ENCODE results near the gene RYR3.

RYR3 gene

DNA sequence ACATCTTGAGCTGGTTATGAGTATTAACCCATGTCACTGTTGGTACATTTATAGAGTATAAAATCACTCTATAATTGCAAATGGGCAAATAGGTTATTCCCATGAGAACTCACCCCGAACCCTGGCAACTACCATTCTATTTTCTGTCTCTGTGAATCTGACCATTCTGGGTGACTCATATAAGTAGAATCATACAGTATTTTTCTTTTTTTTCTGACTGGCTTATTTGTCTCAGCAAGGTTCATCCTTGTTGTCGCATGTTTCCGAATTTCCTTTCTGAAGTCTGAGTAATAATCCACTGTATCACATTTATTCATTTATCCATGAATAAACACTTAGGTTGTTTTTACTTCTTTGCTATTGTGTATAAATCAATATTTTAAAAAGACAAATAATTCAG, 597.6 kb downstream of the RYR3 start:
- no peaks in the 10 kb centered on the region for H3K27me3 ChIP-seq (ENCODE audit: control insufficient read depth in 5 of 5, insufficient read depth in 4 of 5, low read length in 5 of 5)
- H3K9ac ChIP-seq (ENCODE audit: low read length in 5 of 5) = no peak overlapping the region
- no peaks in the 10 kb centered on the region for H3K36me3 ChIP-seq (ENCODE audit: control insufficient read depth in 5 of 5, insufficient read depth in 5 of 5, low read length in 5 of 5)

DNA sequence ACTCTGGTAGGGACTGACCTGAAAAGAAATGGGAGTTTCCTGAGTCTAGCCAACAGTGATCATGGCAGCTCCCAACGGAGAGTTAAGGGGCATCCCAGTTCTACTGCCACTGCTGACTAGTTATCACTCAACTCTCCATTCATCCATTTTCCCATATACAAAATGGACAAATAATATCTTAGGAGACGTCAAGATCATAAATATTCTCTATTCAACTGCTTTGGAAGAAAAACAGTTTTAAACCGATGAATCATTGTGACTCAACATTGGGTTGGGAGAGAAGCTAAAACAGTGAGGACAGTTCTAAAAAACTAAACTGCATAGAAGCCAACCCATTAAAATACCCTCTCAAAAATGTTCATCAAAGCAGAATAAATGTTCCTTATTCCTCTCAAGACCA, 600.0 kb downstream of the RYR3 start:
- Histone ChIP-seq H3K36me3 (ENCODE audit: control insufficient read depth in 5 of 5, insufficient read depth in 5 of 5, low read length in 5 of 5) (no peaks in the 10 kb centered on the region), H3K4me1 (ENCODE audit: control insufficient read depth in 5 of 5, insufficient read depth in 5 of 5, low read length in 5 of 5) (peaks cover 0 to 6% (median 4%) of the 10 kb centered on the region in 5 donors), H3K27me3 (ENCODE audit: control insufficient read depth in 5 of 5, insufficient read depth in 4 of 5, low read length in 5 of 5) (no peaks in the 10 kb centered on the region), H3K4me3 (ENCODE audit: low read depth in 1 of 5, low read length in 5 of 5) (no peak overlapping the region), H3K9me3 (ENCODE audit: control insufficient read depth in 5 of 5, low read length in 5 of 5) (no peaks in the 10 kb centered on the region), H3K9ac (ENCODE audit: low read length in 5 of 5) (no peak overlapping the region), H3K27ac (ENCODE audit: low read depth, low read length) (no peak overlapping the region)

More for the DNA sequence above, 597.6 kb downstream of the RYR3 start:
- Histone ChIP-seq H3K4me1 (ENCODE audit: control insufficient read depth in 5 of 5, insufficient read depth in 5 of 5, low read length in 5 of 5) (peaks cover 0 to 6% (median 4%) of the 10 kb centered on the region in 5 donors), H3K27ac (ENCODE audit: low read depth, low read length) (no peak overlapping the region), H3K4me3 (ENCODE audit: low read depth in 1 of 5, low read length in 5 of 5) (no peak overlapping the region), H3K9me3 (ENCODE audit: control insufficient read depth in 5 of 5, low read length in 5 of 5) (no peaks in the 10 kb centered on the region)

DNA sequence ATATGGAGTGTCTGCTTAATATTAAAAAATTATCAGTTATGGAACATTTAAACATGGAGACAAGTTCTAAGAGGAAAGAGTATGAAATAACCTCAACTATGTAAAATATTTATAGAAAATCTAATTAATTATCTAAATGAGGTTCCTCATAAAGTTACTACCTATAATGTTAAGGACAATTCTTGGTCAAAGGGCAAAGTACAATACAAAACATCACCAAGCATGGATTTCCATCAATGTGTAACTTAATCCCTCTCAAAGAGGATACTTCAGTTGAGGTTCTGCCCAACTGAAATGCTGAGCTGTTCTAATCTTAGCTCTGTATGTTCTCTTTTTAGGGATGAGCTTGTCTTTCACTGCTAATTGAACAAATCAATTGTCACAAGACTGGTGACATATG, 601.6 kb downstream of the RYR3 start:
- no peak overlapping the region for H3K9ac ChIP-seq (ENCODE audit: low read length in 5 of 5)
- no peaks in the 10 kb centered on the region for H3K36me3 ChIP-seq (ENCODE audit: control insufficient read depth in 5 of 5, insufficient read depth in 5 of 5, low read length in 5 of 5)
- H3K27ac ChIP-seq (ENCODE audit: low read depth, low read length) = no peak overlapping the region
- no peaks in the 10 kb centered on the region for H3K9me3 ChIP-seq (ENCODE audit: control insufficient read depth in 5 of 5, low read length in 5 of 5)
- no peak overlapping the region for H3K4me3 ChIP-seq (ENCODE audit: low read depth in 1 of 5, low read length in 5 of 5)
- H3K4me1 ChIP-seq (ENCODE audit: control insufficient read depth in 5 of 5, insufficient read depth in 5 of 5, low read length in 5 of 5) = peaks cover 0 to 2% (median 2%) of the 10 kb centered on the region in 5 donors
- no peaks in the 10 kb centered on the region for H3K27me3 ChIP-seq (ENCODE audit: control insufficient read depth in 5 of 5, insufficient read depth in 4 of 5, low read length in 5 of 5)

DNA sequence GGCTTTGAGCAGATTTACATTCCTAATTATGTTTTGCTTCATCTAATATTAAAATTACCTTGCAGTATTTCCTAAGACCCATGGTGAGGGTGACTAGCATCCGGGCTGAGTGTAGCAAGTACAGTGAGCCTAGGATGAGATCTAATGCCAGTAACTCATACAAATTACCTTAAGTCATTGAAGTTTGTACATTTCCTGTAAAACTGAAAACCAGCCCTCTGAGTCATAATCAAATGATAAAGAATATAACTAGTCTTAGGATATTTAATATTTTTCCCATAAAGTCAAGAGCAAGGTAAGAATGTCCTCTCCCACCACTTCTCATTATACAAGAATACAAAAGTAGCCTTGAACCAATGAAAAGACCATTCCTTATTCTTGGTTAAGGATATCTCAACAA, 602.7 kb downstream of the RYR3 start:
- Histone ChIP-seq H3K9me3 (ENCODE audit: control insufficient read depth in 5 of 5, low read length in 5 of 5) (no peaks in the 10 kb centered on the region), H3K4me1 (ENCODE audit: control insufficient read depth in 5 of 5, insufficient read depth in 5 of 5, low read length in 5 of 5) (no peaks in the 10 kb centered on the region), H3K27me3 (ENCODE audit: control insufficient read depth in 5 of 5, insufficient read depth in 4 of 5, low read length in 5 of 5) (no peaks in the 10 kb centered on the region), H3K36me3 (ENCODE audit: control insufficient read depth in 5 of 5, insufficient read depth in 5 of 5, low read length in 5 of 5) (no peaks in the 10 kb centered on the region), H3K27ac (ENCODE audit: low read depth, low read length) (no peak overlapping the region), H3K4me3 (ENCODE audit: low read depth in 1 of 5, low read length in 5 of 5) (no peak overlapping the region), H3K9ac (ENCODE audit: low read length in 5 of 5) (no peak overlapping the region)

Data from subcutaneous abdominal adipose tissue (tissue), 5 donors.